ENCODE measurements around the gene LYPD4.

The LYPD4 gene

DNA sequence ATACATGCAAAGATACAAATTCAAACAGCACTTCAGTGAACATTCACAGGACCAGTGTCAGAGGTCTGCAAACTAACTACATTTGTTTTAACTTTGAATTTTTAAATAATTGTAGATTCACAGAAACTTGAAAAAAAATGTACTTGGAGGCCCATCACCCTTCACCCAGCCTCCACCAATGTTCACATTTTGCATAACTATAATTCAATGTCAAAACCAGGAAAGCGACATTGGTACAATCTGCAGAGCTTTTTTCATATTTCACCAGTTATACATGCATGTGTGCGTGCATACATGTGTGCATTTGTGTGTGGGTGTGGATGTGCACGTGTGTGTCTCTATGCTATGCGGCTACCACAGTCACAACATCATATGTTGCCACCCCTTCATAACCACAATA is 29.2 kb downstream of the LYPD4 start:
- Histone ChIP-seq H3K9ac (no peak overlapping the region), H3K36me3 (ENCODE audit: insufficient read depth) (no peaks in the 10 kb centered on the region), H4K20me1 (ENCODE audit: insufficient read depth) (no peaks in the 10 kb centered on the region), H2AFZ (ENCODE audit: low read depth) (no peak overlapping the region), H3K27ac (no peak overlapping the region), H3K4me1 (ENCODE audit: low read depth, poor library complexity, severe bottlenecking) (no peaks in the 10 kb centered on the region), H3K27me3 (ENCODE audit: insufficient read depth, low read depth) (peaks cover 36% of the 10 kb centered on the region; the same call in 1 of the 2 replicates), H3K79me2 (ENCODE audit: insufficient read depth, low read depth) (no peaks in the 10 kb centered on the region), H3K4me2 (no peak overlapping the region), H3K4me3 (IDR thresholded peaks at IDR 0.05; ENCODE audit: insufficient read depth, low read depth, low read length) (no peak overlapping the region)
- TF ChIP-seq, protein P1, sequence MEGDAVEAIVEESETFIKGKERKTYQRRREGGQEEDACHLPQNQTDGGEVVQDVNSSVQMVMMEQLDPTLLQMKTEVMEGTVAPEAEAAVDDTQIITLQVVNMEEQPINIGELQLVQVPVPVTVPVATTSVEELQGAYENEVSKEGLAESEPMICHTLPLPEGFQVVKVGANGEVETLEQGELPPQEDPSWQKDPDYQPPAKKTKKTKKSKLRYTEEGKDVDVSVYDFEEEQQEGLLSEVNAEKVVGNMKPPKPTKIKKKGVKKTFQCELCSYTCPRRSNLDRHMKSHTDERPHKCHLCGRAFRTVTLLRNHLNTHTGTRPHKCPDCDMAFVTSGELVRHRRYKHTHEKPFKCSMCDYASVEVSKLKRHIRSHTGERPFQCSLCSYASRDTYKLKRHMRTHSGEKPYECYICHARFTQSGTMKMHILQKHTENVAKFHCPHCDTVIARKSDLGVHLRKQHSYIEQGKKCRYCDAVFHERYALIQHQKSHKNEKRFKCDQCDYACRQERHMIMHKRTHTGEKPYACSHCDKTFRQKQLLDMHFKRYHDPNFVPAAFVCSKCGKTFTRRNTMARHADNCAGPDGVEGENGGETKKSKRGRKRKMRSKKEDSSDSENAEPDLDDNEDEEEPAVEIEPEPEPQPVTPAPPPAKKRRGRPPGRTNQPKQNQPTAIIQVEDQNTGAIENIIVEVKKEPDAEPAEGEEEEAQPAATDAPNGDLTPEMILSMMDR (conservative IDR thresholded peaks at IDR 0.05; ENCODE audit: low read depth, low read length) = no peak

DNA sequence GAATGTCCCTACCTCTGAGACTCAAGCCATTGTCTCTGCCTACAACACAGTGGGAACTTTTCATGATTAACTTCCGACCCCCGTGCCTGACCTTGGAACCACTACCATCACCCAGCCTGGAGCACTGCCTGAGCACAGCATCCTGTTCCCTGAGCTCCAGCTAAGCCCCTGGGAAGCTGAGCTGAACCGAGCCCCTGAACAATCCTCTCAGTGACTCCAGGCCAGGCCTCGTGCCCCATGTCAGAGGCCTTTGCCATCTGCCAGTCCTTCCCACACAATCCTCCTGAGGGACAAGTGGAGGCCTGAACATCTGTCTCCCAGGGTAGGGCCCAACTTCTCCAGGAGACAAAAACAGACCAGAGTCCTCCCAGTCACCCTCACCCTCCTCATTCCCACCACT is 30.6 kb downstream of the LYPD4 start:
- no peaks in the 10 kb centered on the region for H3K4me1 ChIP-seq (ENCODE audit: low read depth, poor library complexity, severe bottlenecking)
- H4K20me1 ChIP-seq (ENCODE audit: insufficient read depth) = no peaks in the 10 kb centered on the region
- peaks cover 31% of the 10 kb centered on the region; the same call in 1 of the 2 replicates for H3K27me3 ChIP-seq (ENCODE audit: insufficient read depth, low read depth)
- no peak overlapping the region for H3K9ac ChIP-seq
- no peak overlapping the region for H3K4me3 ChIP-seq (IDR thresholded peaks at IDR 0.05; ENCODE audit: insufficient read depth, low read depth, low read length)
- H3K4me2 ChIP-seq = no peak overlapping the region
- no peaks in the 10 kb centered on the region for H3K79me2 ChIP-seq (ENCODE audit: insufficient read depth, low read depth)
- no peak overlapping the region for H2AFZ ChIP-seq (ENCODE audit: low read depth)
- TF ChIP-seq, protein P1 (conservative IDR thresholded peaks at IDR 0.05; ENCODE audit: low read depth, low read length) = no peak
- no peaks in the 10 kb centered on the region for H3K36me3 ChIP-seq (ENCODE audit: insufficient read depth)
- H3K27ac ChIP-seq = no peak overlapping the region

DNA sequence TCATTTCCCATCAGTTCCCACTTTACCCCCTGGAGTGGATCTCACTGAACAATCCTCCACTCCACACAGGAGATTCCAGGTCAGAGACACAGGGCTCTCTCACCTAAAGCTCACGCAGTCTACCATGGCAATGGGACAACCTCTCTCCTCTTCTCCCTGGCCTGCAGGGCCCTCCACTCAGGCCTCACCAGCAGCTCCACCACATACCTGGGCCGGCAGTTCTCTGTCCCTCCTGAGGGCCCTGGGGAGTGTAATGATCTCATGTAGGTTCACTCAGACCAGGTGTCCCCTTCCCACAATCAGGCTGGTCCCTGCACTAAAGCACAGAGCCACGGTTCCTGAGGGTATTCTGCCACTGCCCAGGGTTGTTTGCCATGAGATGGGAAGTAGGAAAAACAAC is 32.5 kb downstream of the LYPD4 start:
- Histone ChIP-seq H3K4me1 (ENCODE audit: low read depth, poor library complexity, severe bottlenecking) (no peaks in the 10 kb centered on the region), H3K4me2 (no peak overlapping the region)
- TF ChIP-seq, protein P1 (conservative IDR thresholded peaks at IDR 0.05; ENCODE audit: low read depth, low read length) = no peak

DNA sequence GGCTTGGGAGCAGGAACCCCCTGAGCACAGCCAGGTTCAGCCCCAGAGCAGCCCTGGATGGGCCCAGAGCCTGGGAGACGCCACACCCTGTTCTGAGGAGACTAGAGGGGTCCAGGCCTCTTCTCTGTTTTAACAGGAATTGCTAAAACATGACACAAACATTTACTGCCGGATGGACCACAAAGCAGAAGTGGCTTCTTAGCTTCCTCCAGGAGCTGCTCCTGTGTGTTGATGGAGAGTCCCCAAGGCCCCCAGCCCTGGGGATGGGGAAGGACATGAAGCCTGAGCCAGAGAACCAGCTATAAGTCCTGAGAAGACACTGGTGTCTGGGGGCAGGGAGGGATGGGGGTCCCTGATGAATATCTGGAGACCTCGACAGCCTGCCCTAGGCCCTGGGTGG is 33.4 kb downstream of the LYPD4 start:
- TF ChIP-seq, protein P1 (conservative IDR thresholded peaks at IDR 0.05; ENCODE audit: low read depth, low read length) = no peak
- Histone ChIP-seq H3K4me3 (IDR thresholded peaks at IDR 0.05; ENCODE audit: insufficient read depth, low read depth, low read length) (no peak overlapping the region), H3K4me1 (ENCODE audit: low read depth, poor library complexity, severe bottlenecking) (no peaks in the 10 kb centered on the region)

More for the DNA sequence above, 32.5 kb downstream of the LYPD4 start:
- H3K9ac ChIP-seq = no peak overlapping the region
- H3K36me3 ChIP-seq (ENCODE audit: insufficient read depth) = no peaks in the 10 kb centered on the region
- H4K20me1 ChIP-seq (ENCODE audit: insufficient read depth) = no peaks in the 10 kb centered on the region
- H3K4me3 ChIP-seq (IDR thresholded peaks at IDR 0.05; ENCODE audit: insufficient read depth, low read depth, low read length) = no peak overlapping the region
- peaks cover 37% of the 10 kb centered on the region; the same call in 1 of the 2 replicates for H3K27me3 ChIP-seq (ENCODE audit: insufficient read depth, low read depth)
- no peak overlapping the region for H2AFZ ChIP-seq (ENCODE audit: low read depth)
- no peak overlapping the region for H3K27ac ChIP-seq
- H3K79me2 ChIP-seq (ENCODE audit: insufficient read depth, low read depth) = no peaks in the 10 kb centered on the region

More for the DNA sequence above, 33.4 kb downstream of the LYPD4 start:
- Histone ChIP-seq H3K27ac (no peak overlapping the region), H3K27me3 (ENCODE audit: insufficient read depth, low read depth) (peaks cover 38% of the 10 kb centered on the region), H3K4me2 (no peak overlapping the region), H3K36me3 (ENCODE audit: insufficient read depth) (no peaks in the 10 kb centered on the region), H3K79me2 (ENCODE audit: insufficient read depth, low read depth) (no peaks in the 10 kb centered on the region), H3K9ac (no peak overlapping the region), H4K20me1 (ENCODE audit: insufficient read depth) (no peaks in the 10 kb centered on the region), H2AFZ (ENCODE audit: low read depth) (no peak overlapping the region)

Data from KMS-11 (cell line).